Activated T-helper 1 cell treated with anti-CD3 and anti-CD28 coated beads, Interleukin-12 subunit alpha, Interleukin-12 subunit beta, Interleukin-2, Interleukin-4 antibody, amounts not matched to agents 30 ng/mL and 10 ng/mL and 1 ng/mL, durations not matched to agents 14 hours and 24 hours and 36 hours (primary cell): Measurements from ENCODE around the gene PTPRK. TPM values are rescaled to one million over a fixed set of nuclear protein-coding genes. Genes with fewer than 3 reads are reported as not detected.

Experiments
- DNase-seq: peaks from one replicate; pipeline ENCODE4 v3.0.0; 2021; ENCODE audit warnings: low spot score
- H3K27ac Mint-ChIP-seq: one replicate; pipeline ENCODE4 v1.8.0; 2021; ENCODE audit warnings: mild to moderate bottlenecking, mixed read lengths
- H3K27me3 Mint-ChIP-seq: one replicate; pipeline ENCODE4 v1.8.0; 2022; ENCODE audit warnings: mild to moderate bottlenecking, moderate library complexity, mixed read lengths; ENCODE audit not compliant: insufficient read depth
- H3K36me3 Mint-ChIP-seq: one replicate; pipeline ENCODE4 v1.8.0; 2021; ENCODE audit warnings: low read depth, mixed read lengths
- H3K4me1 Mint-ChIP-seq: one replicate; pipeline ENCODE4 v1.8.0; 2021; ENCODE audit warnings: low read depth, mixed read lengths
- H3K4me3 Mint-ChIP-seq: one replicate; pipeline ENCODE4 v1.8.0; 2021; ENCODE audit warnings: mild to moderate bottlenecking, moderate library complexity, mixed read lengths
- H3K9me3 Mint-ChIP-seq: one replicate; pipeline ENCODE4 v1.8.0; 2021; ENCODE audit warnings: mixed read lengths
- intact Hi-C: fragments of 100-400 bp; cut with micrococcal nuclease; formaldehyde crosslinking; loops from one replicate; pipeline ENCODE4 v1.15.1; 2024
- total RNA-seq: library from RNA; stranded (reverse); gene quantifications from 2 replicates; pipeline ENCODE4 v1.2.3, GENCODE V29; 2022

Gene PTPRK
- total RNA-seq, 1 donor from 2014 or later: 3.2 TPM

GRCh38 chr6:128111096-128111495 lies 409.3 kb downstream of the PTPRK start:
- intact Hi-C loops: loop anchor here (10.0 kb wide), 1 partner anchor 256 kb away; no protein-coding TSS in a partner anchor
- no peak overlapping the region for H3K4me3 Mint-ChIP-seq
- DNase-seq: no peak

GRCh38 chr6:128107682-128108081 lies 412.7 kb downstream of the PTPRK start:
- H3K36me3 Mint-ChIP-seq: peaks cover 3% of the 10 kb centered on the region
- peaks cover 12% of the 10 kb centered on the region for H3K4me1 Mint-ChIP-seq
- H3K9me3 Mint-ChIP-seq: no peaks in the 10 kb centered on the region
- DNase-seq: no peak
- intact Hi-C loops: no loop called here
- no peak overlapping the region for H3K4me3 Mint-ChIP-seq
- H3K27me3 Mint-ChIP-seq: no peaks in the 10 kb centered on the region
- H3K27ac Mint-ChIP-seq: no peak overlapping the region

More at GRCh38 chr6:128111096-128111495, 409.3 kb downstream of the PTPRK start:
- peaks cover 3% of the 10 kb centered on the region for H3K9me3 Mint-ChIP-seq
- no peaks in the 10 kb centered on the region for H3K27me3 Mint-ChIP-seq
- no peak overlapping the region for H3K27ac Mint-ChIP-seq
- H3K4me1 Mint-ChIP-seq: peaks cover 17% of the 10 kb centered on the region
- peaks cover 3% of the 10 kb centered on the region for H3K36me3 Mint-ChIP-seq

DNA sequence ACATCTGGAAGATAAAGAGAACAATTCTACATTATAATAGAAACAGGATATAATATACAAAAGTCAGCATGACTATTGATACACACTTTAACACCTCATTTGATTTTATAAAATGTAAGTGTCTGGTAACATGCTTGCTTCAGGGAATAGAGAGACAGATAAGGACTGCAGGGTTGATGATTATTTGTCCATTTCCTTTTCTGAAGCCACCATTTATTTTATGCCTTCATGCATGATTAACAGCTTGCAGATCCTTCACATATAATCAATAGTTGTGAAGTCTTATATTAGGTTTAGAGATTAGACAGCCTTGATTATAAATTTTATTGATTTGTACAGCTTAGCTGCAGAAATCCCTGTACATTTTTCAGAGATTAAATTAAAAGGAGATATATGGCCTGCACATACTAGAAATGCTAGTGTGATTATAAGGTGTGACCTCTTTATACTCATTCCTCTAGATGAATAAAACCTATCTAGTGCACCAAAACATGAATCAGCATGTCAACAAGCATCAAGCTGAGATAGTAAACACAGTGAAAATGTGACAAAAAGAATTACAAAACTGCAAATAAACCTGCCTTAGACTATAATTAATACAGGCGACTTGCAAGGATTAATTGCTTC lies 420.7 kb downstream of the PTPRK start:
- H3K9me3 Mint-ChIP-seq: no peaks in the 10 kb centered on the region
- H3K27ac Mint-ChIP-seq: no peak overlapping the region
- intact Hi-C loops: loop anchor here (2.0 to 5.0 kb wide), 2 partner anchors 127 to 202 kb away; no protein-coding TSS in a partner anchor

DNA sequence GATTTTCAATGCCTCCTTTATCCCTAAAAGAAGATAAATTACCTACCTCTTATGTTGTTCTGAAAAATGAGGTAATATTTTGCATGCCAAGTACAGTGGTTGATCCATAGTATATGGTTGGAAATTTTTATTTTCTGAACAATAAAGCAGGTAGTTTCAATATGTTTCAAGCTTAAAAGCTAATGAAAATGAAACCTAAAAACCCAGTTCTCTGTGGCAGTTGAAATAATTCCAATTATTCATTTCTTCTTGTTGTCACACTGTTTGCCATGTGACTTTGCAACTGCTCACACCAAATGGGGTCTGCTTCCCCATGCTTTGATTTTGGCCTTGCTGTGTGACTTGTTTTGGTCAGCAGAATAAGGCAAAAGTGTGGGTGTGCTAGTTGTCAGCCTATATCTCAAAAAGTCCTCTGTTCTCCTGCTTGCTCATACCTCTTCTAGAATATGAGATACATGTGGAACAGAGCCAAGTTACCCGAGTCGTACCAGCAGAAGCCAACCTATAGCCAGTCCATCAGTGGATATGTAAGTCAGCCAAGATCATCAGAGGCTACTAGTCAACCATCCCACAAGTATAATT lies 422.3 kb downstream of the PTPRK start:
- no peak for DNase-seq
- Mint-ChIP-seq H3K27ac (no peak overlapping the region), H3K27me3 (no peaks in the 10 kb centered on the region), H3K4me3 (no peak overlapping the region), H3K9me3 (no peaks in the 10 kb centered on the region), H3K4me1 (peaks cover 22% of the 10 kb centered on the region), H3K36me3 (peaks cover 2% of the 10 kb centered on the region)
- intact Hi-C loops: loop anchor here (2.0 to 5.0 kb wide), 2 partner anchors 125 to 201 kb away; no protein-coding TSS in a partner anchor

More for the DNA sequence above, 420.7 kb downstream of the PTPRK start:
- Mint-ChIP-seq H3K36me3 (peaks cover 2% of the 10 kb centered on the region), H3K27me3 (no peaks in the 10 kb centered on the region), H3K4me1 (peaks cover 18% of the 10 kb centered on the region), H3K4me3 (no peak overlapping the region)
- DNase-seq: no peak

DNA sequence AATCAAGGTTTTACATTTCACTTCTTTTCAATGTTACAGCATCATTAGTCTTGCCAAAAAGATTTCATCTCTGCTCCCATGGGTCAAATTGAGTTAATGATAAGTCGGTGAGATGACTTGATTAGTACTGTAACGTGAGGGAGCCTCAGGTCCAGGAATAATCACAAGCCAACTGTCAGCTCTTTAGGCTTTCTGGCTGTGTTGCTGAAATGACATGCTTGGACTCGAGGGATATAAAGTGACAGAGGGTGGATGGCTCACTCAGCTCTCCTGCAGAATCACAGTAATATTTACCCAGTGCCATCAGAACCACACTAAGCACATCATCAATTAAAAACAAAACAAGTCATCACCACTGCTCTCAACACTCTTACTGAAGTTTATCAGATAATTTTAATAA lies 423.4 kb downstream of the PTPRK start:
- Mint-ChIP-seq H3K9me3 (no peaks in the 10 kb centered on the region), H3K36me3 (no peaks in the 10 kb centered on the region), H3K4me3 (no peak overlapping the region), H3K27ac (no peak overlapping the region), H3K27me3 (no peaks in the 10 kb centered on the region), H3K4me1 (peaks cover 22% of the 10 kb centered on the region)
- intact Hi-C loops: loop anchor here (5.0 kb wide), 1 partner anchor 200 kb away; no protein-coding TSS in a partner anchor
- no peak for DNase-seq

DNA sequence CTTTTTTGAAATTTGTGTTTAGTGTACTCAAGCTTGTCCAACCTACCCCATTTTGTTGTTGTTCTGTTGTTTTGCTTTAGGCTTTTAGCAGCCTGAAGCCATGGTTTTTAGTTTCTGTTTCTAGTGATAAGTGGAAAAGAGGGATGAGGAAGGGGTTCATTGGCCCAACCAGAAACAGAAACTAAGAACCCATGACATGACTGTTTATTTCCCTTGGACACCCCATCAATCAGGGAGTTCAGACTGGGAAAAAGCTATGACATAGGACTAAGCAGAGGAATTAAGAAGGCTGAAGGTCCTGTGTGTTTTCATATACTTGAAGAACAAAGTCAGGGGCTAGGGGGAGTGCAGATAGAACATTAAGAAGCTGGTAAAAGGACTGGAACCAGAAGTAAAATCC lies 425.0 kb downstream of the PTPRK start:
- Mint-ChIP-seq H3K27ac (no peak overlapping the region), H3K36me3 (no peaks in the 10 kb centered on the region), H3K4me3 (no peak overlapping the region), H3K27me3 (no peaks in the 10 kb centered on the region), H3K9me3 (no peaks in the 10 kb centered on the region), H3K4me1 (peaks cover 22% of the 10 kb centered on the region)
- intact Hi-C loops: loop anchor here (5.0 kb wide), 1 partner anchor 198 kb away; no protein-coding TSS in a partner anchor
- no peak for DNase-seq

DNA sequence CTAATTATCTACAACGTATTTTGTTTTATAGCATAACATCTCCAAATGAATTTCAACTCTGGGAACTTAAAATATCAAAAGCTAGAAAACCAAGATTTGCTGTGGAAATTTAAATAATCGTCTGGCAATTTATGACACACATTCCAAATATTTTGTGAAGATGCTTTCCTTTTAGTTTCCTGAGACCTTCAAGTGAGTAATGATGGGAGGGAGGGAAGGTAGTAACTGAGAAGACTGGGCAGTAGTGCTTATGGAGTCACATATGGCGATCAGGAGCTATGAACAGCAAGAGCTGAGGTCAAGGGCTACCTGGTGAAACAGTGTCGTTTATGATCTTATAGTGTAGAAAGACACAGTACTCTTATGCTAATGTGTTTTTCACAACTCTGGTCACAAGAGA lies 441.4 kb downstream of the PTPRK start:
- Mint-ChIP-seq H3K27me3 (peaks cover 6% of the 10 kb centered on the region), H3K4me3 (no peak overlapping the region), H3K4me1 (no peaks in the 10 kb centered on the region), H3K9me3 (no peaks in the 10 kb centered on the region), H3K36me3 (no peaks in the 10 kb centered on the region), H3K27ac (no peak overlapping the region)
- intact Hi-C loops: no loop called here
- no peak for DNase-seq

- no peak for DNase-seq
- Mint-ChIP-seq H3K4me1 (no peaks in the 10 kb centered on the region), H3K27me3 (peaks cover 6% of the 10 kb centered on the region), H3K27ac (no peak overlapping the region), H3K36me3 (no peaks in the 10 kb centered on the region), H3K9me3 (no peaks in the 10 kb centered on the region), H3K4me3 (no peak overlapping the region)
- intact Hi-C loops: no loop called here
Measured at GRCh38 chr6:128078276-128078675, 442.1 kb downstream of the PTPRK start.

- Mint-ChIP-seq H3K9me3 (no peaks in the 10 kb centered on the region), H3K27ac (no peak overlapping the region), H3K4me1 (no peaks in the 10 kb centered on the region), H3K36me3 (no peaks in the 10 kb centered on the region), H3K27me3 (peaks cover 8% of the 10 kb centered on the region), H3K4me3 (no peak overlapping the region)
- intact Hi-C loops: no loop called here
- no peak for DNase-seq
Measured at GRCh38 chr6:128076843-128077242, 443.6 kb downstream of the PTPRK start.

DNA sequence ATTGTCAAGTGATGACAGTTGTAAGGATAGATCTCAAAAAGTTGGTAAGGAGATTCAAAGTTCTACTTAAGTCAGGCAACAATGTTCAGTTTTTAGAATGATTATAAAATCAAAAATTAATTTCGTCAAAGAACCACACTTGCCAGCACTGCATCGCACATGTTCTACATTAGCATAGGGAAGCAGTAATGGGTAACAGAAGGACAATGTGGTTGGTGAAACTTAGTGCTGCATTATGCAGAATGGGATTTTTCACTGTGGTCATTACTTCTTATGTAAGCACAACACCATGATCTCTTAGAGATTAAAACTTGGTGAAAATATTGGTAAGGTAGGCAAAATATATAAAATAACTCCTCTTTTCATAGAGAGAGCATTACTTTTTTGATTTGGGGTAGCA lies 445.8 kb downstream of the PTPRK start:
- intact Hi-C loops: no loop called here
- peaks cover 5% of the 10 kb centered on the region for H3K27me3 Mint-ChIP-seq
- no peaks in the 10 kb centered on the region for H3K9me3 Mint-ChIP-seq
- H3K27ac Mint-ChIP-seq: no peak overlapping the region
- no peak for DNase-seq
- no peaks in the 10 kb centered on the region for H3K4me1 Mint-ChIP-seq
- H3K4me3 Mint-ChIP-seq: no peak overlapping the region
- no peaks in the 10 kb centered on the region for H3K36me3 Mint-ChIP-seq

GRCh38 chr6:128073389-128073788 lies 447.0 kb downstream of the PTPRK start:
- no peak overlapping the region for H3K27ac Mint-ChIP-seq
- peaks cover 2% of the 10 kb centered on the region for H3K27me3 Mint-ChIP-seq
- H3K4me3 Mint-ChIP-seq: no peak overlapping the region
- H3K9me3 Mint-ChIP-seq: no peaks in the 10 kb centered on the region
- no peaks in the 10 kb centered on the region for H3K4me1 Mint-ChIP-seq
- intact Hi-C loops: no loop called here
- no peaks in the 10 kb centered on the region for H3K36me3 Mint-ChIP-seq
- DNase-seq: no peak

- Mint-ChIP-seq H3K9me3 (no peaks in the 10 kb centered on the region), H3K4me3 (no peak overlapping the region), H3K36me3 (no peaks in the 10 kb centered on the region), H3K27me3 (peaks cover 2% of the 10 kb centered on the region), H3K4me1 (no peaks in the 10 kb centered on the region), H3K27ac (no peak overlapping the region)
- no peak for DNase-seq
- intact Hi-C loops: loop anchor here (1.0 kb wide), 1 partner anchor 41 kb away; no protein-coding TSS in a partner anchor
Measured at GRCh38 chr6:128071212-128071611, 449.2 kb downstream of the PTPRK start.

- intact Hi-C loops: no loop called here
- H3K27me3 Mint-ChIP-seq: peaks cover 2% of the 10 kb centered on the region
- DNase-seq: no peak
- H3K4me1 Mint-ChIP-seq: no peaks in the 10 kb centered on the region
- H3K4me3 Mint-ChIP-seq: no peak overlapping the region
- H3K9me3 Mint-ChIP-seq: no peaks in the 10 kb centered on the region
- no peaks in the 10 kb centered on the region for H3K36me3 Mint-ChIP-seq
- H3K27ac Mint-ChIP-seq: no peak overlapping the region
Measured at GRCh38 chr6:128070406-128070805, 450.0 kb downstream of the PTPRK start.
